Medulla oblongata (tissue), 1 donor: Measurements from ENCODE around the gene ZMYND15.

Experiments used
- DNase-seq: peaks from one replicate; pipeline ENCODE4 v3.0.0-alpha.2; 2015; ENCODE audit errors: extremely low spot score

The ZMYND15 gene

DNA sequence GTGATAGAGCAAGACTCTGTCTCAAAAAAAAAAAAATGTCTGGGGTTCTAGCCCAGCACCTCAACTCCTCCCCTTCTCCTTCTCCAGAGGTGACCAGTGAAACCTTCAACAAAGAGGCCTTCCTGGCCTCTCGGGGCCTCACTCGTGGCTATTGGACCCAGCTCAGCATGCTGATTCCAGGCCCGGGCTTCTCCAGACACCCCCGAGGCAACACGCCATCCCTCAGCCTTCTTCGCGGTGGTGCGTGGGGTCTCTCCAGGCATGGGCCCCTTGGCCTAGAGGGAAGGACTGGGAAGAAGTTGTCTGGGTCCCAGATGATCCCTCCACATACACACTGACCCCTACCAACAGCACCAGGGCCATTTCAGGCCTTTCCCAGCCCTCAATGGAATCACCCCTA, 3.6 kb downstream of the ZMYND15 start:
- DNase-seq = no peak

DNA sequence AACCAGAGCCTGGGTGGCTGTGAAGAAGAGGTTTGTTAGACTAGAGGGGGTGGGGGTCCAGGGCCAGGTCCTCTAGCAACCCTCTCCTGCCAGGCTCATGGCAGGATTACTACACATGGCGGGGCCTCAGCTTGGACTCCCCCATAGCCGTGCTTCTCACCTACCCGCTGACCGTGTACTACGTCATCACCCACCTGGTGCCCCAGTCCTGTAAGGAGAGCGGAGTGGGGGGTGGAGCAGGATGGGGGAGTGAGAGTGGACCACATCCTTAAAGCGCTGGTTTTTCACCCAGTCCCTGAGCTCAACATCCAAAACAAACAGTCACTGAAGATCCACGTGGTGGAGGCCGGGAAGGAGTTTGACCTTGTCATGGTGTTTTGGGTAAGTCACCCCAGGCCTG, 4.3 kb downstream of the ZMYND15 start:
- DNase-seq = no peak

DNA sequence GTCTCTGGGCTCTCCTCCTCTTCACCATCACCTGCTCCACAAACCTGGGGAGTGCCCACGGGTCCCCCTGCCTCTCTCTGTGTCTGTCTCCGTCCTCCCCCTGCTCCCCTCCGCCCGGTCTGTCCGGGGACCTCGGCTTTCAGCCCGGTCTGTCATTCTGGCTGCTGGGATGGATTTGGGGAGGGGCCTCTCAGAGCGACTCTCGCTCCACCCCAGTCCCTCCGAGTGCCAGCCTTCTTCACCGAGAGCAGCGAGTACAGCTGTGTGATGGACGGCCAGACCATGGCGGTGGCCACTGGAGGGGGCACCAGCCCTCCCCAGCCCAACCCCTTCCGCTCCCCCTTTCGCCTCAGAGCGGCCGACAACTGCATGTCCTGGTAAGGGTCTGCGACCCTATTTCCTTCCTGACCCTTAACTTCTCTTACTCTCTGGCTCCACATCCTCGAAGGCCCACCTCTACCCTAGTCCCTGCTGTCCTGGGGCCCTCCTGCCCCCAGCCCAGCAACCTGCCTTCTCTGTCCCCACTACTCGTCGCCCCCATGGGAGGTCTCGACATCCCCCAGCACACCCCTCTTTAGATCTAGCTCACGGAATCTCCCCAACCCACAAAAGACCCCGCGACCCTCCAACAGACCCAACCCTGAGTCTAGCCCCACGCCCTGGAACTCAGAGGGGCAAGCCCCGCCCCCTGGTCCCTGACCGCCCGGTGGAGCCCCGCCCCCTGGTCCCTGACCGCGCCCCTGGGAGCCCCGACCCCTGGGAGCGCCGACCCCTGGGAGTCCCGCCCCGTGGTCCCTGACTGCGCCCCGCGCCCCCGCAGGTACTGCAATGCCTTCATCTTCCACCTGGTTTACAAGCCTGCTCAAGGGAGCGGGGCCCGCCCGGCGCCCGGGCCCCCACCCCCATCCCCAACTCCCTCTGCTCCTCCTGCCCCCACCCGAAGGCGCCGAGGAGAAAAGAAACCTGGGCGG, 5.7 kb downstream of the ZMYND15 start:
- no peak for DNase-seq

DNA sequence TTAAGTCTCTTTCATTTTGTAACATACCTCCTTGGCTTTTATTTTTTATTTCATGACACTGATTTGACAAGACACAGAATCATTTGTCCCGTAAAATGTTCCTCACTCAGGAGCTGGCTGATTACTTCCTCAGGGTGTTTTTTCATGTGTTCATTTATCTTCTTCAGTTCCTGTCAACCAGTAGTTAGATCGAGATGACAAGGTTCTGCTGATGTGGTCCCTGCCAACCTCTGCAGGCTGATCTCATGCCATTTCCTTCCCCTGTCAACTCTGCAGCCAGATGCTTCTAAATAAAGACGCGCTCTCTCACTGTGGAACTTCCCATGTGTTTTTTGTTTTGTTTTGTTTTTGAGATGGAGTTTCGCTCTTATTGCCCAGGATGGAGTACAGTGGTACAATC, 8.2 kb downstream of the ZMYND15 start:
- DNase-seq = peak; percentile 76

DNA sequence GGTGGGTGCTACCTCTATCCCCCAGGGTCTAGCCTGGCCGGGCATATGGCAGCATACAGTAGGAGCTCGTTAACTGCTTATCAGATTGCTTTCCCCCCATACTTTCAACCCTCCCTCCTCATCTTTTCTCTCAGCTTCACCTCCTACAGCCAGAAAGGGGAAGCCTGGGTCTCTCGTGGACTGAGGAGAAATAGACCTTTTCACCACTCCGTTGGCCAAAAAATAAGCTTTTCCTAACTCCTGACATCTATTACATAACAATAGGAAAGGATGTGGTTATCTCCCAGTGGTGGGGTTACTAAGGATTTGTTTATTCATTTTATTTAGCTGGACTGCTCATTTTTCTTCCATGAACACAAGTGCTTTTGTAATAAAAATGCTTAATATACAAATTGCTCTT, 9.1 kb downstream of the ZMYND15 start:
- no peak for DNase-seq

DNA sequence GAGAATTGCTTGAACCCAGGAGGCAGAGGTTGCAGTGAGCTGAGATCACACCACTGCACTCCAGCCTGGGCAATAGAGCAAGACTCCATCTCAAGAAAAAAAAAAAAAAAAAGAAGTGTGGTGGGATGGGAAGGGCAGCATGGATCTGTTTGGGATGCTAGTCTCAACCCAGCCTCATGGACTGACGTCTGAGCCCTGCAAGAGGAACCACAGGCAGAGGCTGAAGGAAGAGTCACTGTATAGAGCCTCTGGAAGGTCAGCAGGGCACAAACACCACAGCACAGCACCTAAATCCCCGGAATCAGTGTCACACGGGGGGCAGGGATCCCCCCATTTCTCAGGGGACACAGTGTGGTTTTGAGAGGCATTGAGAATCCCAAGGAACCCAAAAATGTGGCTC, 11.0 kb downstream of the ZMYND15 start:
- no peak for DNase-seq

DNA sequence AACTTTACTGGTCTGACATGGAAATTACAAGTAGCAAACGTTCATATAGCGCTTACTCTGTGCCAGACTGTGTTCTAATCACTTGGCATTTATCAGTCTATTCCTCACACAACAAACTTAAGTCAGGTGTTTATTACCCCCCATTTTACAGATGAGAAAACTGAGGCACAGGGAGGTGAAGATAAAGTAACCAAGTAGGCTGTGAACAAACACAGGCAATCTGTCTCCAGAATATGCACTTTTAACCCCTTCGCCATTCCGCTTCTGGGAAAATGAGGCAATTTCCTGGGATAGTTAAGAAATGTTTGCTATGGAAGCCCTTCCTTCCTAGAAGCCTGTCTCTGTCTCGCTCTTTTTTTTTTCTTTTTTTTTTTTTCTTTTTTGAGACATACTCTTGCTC, 12.3 kb downstream of the ZMYND15 start:
- no peak for DNase-seq

DNA sequence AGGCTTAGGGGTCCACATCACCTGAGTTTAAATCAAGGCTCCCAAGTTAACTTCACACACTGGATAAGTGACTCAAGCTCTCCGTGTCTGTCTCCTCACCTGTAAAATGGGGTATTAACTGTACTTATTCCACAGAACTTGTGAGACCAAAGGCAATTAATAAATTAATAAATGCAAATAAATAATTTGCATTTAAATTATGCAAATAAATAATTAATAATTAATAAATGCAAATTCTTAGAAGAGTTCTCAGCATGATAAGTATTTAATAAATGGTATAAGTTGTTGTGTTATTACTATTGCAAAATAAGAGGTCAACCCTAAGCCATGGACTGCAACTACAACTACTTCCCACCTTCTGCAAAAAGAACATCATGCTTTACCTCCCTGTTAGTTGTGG, 13.8 kb downstream of the ZMYND15 start:
- no peak for DNase-seq

DNA sequence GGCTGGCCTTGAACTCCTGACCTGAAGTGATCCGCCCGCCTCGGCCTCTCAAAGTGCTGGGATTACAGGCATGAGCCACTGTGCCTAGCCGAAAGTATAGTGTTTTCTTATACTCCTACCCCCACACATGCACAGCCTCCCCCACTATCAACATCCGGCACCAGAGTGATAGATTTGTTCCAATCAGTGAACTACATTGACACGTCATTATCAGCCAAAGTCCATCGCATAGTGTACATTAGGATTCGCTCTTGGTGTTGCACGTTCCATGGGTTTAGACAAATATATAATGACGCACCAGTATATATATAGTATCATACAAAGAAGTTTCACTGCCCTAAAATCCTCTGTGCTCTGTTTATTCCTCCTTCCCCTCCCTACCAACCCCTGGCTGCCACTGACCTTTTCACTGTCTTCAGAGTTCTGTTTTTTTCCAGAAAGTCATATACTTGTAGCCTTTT, 20.2 kb downstream of the ZMYND15 start:
- peak; percentile 41 for DNase-seq

DNA sequence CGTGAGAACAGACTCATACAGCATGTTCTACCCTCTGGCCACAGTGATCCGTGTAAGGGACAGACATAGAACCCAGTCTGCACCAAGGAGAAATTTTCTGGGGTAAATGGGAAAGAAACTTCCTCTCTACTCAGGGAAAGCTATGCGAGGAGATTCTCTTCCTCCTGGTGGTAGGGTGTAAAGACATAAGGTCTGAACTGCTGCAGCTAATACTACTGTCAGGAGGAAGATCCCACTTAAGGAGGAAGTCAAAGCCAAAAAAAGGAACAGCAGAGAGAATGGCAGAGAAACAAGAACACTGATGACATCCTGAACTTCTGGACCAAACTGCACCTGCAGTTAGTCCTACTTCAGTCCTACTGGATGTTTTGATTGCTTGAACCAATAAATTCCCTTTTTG, 25.0 kb downstream of the ZMYND15 start:
- DNase-seq = peak; percentile 77

DNA sequence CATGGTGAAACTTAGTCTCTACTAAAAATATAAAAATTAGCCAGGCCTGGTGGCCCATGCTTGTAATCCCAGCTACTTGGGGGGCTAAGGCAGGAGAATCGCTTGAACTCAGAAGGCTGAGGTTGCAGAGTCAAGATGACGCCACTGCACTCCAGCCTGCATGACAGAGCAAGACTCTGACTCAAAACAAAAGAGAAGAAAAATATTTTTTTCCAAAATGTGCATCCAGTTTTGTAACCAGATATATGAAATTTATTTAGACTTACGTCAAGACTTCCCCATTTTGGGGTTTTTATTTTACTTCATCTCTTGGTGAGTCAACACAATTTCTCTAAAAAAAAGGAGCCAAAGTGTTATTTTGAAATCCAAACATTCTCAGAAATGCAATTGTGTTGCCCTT, 26.6 kb downstream of the ZMYND15 start:
- no peak for DNase-seq

DNA sequence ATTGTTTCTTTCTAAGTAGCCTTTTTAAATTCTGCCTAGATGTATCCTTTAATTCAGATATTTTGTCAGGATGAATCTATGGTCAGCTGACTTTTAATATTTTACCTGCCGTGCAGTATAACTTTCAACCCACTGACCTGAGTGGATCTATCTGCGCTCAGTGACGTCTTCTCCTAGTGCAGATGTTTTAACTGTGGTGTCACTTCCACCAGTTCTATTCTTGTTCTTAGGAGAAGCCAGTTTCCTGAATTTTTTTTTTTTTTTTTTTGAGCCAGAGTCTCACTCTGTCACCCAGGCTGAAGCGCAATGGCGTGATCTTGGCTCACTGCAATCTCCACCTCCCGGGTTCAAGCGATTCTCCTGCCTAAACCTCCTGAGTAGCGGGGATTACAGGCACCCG, 27.1 kb downstream of the ZMYND15 start:
- DNase-seq = no peak

DNA sequence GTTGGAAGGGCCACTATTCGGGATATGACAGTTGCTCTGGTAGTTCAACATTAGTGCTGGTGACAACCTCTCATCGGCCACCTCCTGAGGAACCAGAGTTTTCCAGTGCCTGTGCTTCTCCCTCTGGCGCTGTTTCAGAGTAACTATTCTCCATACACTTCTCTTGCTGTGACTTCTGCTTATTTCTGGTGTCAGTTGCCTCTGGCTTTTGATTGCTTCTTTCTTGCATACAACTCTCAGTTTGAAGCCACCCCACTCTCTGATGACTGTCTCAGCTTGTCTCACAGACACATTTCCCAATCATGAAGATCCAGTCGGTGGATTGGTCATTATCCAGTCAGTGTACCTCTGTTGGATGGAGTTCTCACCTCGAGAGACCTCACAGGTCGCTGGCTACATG, 28.7 kb downstream of the ZMYND15 start:
- peak; percentile 42 for DNase-seq

DNA sequence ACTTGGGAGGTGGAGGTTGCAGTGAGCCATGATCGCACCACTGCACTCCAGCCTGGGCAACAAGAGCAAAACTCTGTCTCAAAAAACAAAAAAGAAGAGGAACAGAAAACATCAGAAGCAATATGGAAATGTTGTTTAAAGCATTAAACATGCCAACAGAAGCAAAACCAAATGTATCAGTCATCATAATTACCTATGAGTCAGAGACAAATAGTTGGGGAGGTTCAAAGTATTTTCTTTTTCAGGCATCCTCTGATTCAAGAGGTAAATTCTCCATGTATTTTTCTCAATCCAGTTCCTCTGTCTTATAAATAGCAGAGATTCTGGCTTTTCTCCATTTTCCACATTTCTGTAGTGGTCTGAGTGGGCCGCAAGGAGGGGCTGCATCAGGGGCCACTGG, 30.0 kb downstream of the ZMYND15 start:
- no peak for DNase-seq

DNA sequence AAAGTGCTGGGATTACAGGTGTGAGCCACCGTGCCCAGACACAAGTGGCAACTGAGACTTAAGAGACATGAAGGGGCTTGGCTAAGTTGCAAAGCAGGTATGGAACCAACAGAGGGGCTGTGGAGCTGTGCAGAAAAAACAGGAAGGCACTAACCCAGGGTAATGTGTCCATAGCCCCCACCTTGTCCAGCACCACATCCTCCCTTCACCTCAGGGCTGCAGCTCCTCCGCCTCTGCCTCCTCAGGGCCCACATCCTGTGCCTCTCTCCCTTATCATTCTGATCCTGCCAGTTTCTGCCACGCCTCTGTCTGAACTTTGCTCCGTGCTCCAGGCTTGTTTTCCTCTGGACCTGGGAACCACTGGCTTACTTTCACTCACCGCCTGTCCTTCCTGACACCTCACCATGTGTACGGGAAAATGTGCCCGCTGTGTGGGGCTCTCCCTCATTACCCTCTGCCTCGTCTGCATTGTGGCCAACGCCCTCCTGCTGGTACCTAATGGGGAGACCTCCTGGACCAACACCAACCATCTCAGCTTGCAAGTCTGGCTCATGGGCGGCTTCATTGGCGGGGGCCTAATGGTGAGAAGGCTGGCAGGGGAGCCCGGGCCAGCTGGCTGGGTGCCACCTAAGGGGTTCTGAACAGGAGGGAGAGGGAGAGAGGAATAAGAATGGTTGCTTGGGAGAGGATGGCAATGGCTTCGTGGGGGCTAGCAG, 32.0 kb downstream of the ZMYND15 start, which contains the start of gene TM4SF5:
Gene TM4SF5 (plus strand): TSS at position 368 of the 716 bp plus-strand sequence. CDS start 37 bp downstream, at position 405.
- DNase-seq = no peak

DNA sequence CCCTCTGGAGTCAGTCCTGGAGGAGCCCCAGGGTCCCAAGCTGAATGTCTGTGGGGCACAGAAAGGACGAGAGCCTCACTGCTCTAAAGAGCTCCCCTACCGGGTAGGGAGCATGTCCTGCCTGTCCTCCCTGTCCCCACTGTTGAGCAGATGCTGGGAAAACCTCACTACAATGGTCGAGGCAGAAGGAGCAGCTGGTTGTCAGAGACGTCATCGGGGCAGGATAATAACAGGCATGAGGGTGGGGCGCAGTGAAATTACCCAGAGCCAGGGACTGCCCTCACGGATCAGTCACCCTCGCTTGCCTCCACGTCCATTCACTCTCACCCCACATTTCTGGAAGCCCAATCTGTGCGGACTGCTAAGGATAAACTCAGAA, 32.6 kb downstream of the ZMYND15 start:
- DNase-seq = no peak

DNA sequence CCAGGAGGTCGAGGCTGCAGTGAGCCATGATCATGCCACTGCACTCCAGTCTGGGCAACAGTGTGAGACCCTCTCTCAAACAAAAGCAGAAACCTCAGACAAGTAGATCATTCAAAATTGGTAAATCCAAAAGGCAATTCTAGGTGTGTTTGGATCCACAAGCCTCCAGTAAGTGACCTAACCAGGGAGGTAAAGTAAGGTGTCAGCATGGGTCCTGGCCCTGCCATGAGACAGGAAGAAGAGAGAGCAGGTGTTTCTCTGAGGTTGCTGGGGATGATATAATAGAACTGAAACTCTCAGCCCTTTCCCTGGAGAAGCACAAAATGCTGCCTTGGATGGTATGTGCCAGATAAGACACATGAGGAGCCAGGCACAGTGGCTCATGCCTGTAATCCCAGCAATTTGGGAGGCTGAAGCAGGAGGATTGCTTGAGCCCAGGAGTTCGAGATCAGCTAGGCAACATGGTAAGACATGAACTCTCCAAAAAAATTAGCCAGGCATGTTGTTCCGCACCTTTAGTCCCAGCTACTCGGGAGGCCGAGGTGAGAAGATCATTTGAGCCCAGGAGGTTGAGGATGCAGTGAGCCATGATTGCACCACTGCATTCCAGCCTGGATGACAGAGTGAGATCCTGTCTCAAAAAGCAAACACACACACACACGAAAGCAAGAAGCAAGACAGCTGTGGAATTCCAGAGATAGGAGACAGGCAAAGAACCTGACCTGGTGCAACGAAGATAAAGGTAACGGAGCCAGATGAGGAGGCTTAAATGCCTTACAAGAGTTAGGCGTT, 38.5 kb downstream of the ZMYND15 start:
- DNase-seq = no peak

DNA sequence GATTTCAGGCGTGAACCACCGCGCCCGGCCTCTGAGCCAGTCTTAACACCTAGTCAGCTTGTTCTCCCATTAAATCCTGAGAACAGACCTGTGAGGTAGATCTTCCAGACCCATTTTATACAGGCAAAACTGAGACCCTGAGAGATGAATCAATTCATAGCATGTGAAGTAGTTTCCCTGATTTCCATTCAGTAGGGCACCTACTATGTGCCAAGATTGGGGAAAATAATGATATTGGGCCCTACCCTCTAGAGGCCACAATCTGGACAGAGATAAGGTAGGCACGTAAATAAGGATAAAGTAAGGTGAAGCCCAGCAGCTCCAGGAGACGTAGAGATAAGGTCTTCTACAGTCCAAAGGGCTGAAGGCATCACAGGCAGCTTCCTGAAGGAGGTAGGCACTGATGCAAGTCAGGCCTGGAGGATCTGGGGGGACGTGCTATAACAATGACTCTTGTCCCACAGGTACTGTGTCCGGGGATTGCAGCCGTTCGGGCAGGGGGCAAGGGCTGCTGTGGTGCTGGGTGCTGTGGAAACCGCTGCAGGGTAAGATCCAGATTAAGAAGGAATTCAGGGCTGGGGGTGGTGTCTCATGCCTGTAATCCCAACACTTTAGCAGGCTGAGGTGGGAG, 40.8 kb downstream of the ZMYND15 start:
- DNase-seq = no peak

DNA sequence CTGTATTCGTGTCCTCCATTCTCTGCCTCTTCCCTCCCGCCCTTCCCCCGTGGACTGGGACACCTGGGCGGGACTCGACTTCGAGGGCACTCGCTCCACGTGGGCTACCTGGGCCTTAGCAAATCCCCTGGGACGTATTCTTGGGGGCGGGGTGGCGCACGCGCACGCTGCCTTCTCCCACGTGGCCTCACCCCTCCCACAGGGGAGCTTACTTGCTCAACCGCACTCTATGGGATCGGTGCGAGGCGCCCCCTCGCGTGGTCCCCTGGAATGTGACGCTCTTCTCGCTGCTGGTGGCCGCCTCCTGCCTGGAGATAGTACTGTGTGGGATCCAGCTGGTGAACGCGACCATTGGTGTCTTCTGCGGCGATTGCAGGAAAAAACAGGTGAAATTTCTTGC, 43.0 kb downstream of the ZMYND15 start:
- DNase-seq = no peak

DNA sequence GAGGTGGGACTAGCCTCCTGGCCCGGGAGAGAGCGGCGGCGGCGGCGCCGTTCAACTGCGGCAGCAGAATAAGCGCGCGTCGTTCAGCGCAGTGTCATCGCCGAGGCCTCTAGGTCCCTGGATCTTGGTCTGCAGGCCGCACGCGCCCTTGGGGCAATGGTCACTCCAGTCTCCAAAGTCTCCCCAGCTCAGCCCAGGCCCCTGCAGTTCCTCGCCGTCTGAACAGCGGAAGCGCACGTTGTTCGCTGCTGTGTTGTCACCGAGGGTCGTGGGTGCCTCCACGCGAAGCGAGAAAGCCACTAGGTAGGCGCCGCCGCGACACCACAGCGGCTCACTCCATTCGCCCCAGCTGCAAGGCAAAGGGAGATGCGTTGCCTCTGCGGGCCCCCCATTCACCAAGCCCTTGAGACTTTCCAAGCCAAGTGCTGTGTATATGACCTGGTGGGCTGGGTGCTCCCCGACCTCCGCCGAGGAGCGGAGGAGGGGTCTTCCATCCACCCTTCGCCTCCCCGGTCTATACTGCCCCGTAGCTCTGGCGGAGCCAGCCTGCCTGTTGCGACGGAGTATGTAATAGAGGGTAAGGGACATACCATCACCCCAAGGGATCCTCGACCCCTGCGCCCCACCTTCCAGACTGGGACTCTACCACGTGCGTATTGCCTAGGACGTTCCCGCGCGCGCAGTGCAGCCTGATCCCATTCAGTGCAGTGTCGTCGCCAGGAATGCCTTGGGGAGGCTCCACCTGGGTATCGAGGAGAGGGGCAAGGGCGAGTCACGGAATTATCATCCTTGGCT, 45.9 kb downstream of the ZMYND15 start:
- DNase-seq = no peak

DNA sequence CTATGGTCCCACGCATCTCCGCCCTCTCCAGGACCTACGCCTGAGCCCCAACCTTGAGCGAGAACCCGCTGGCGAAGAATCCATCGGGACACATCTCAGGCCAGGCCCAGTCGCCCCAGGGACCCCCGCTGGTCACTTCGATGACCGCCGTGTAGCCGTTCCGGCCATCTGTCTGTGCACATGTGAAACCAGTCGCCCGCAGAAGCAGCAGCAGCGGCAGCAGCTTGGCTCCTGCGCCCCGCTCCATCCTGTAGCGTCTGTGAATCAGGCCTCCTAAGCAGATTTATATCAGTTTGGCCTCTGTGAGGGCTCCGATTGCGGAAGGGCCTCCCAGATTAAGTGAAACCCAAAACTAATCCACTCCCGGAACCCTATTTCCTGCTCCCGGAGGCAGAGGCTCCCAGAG, 46.5 kb downstream of the ZMYND15 start, which contains the start of gene VMO1:
Gene VMO1 (minus strand): TSS at position 259 of the 406 bp plus-strand sequence. CDS start 12 bp downstream, at position 247.
- DNase-seq = peak; percentile 11
